ENCODE results near the gene RPS19.
"Not testable (repeated sequence)": the region's sequence is repeated elsewhere in the genome, so short reads cannot be mapped to it uniquely, and the experiment has no call there.

Gene RPS19

DNA sequence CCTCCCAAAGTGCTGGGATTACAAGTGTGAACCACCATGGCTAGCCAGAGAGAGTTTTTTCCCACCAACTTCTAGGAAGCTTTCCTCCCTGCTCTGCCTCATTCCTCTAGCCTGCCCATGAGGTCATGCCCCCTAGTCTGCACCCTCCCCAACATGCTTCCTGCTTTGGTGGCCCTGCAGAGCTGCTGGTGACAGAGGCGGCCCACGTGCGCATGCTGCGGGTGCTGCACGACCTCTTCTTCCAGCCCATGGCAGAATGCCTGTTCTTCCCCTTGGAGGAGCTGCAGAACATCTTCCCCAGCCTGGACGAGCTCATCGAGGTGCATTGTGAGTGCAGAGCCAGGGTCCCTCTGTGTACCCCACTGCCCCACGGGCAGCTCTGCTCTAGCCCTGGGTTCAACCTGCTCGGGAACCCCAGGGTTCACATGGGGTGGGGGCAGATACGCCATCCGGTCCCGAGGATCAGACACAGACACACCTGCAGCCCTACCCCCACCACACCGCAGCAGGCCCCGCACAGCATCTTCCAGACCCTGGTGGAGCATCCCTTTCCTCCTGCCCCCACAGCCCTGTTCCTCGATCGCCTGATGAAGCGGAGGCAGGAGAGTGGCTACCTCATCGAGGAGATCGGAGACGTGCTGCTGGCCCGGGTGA is 41.8 kb downstream of the RPS19 start:
- DNase-seq (ENCODE audit: low read depth): no peak

DNA sequence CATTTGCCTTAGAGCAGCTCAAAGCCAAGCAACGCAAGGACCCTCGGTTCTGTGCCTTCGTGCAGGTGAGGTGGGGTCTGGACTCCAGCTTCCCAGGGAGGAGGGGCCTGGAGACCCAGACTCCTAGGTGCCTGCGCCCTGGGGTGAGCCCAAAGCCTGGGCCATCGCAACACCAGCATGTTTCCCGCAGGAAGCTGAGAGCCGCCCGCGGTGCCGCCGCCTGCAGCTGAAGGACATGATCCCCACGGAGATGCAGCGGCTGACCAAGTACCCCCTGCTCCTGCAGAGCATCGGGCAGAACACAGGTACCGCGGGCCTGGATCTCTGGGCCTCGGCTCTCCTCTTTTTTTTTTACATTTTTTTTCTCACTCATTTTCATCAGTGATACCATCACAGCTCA is 42.5 kb downstream of the RPS19 start:
- DNase-seq (ENCODE audit: low read depth): no peak

DNA sequence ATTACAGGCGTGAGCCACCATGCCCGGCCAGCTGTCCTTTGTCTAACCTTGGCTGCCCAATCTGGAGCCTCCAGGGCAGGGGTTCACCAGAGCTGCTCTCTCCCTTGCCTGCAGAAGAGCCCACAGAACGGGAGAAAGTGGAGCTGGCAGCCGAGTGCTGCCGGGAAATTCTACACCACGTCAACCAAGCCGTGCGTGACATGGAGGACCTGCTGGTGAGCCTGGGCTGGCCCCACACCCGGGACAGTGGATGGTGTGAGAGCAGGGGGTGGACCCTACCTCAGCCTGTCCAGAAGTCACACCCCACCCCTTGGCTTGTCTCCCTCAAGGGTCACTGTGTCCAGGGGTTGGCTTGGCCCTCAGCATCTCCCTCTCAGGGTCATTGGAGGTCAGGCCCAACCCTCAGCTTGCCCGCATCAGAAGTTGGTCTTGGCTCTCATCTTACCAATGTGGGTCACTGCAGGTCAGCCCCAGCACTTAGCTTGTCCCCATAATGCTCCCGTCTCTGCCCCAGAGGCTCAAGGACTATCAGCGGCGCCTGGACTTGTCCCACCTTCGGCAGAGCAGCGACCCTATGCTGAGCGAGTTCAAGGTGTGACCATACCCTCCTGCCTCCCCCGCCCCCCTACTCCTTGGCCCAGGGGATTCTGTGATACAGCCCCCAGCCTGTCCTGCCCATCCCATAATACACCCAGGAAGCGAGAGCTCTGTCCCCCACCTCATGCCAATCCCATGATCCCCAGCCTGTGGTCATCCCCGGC is 43.3 kb downstream of the RPS19 start:
- no peak for DNase-seq (ENCODE audit: low read depth)

DNA sequence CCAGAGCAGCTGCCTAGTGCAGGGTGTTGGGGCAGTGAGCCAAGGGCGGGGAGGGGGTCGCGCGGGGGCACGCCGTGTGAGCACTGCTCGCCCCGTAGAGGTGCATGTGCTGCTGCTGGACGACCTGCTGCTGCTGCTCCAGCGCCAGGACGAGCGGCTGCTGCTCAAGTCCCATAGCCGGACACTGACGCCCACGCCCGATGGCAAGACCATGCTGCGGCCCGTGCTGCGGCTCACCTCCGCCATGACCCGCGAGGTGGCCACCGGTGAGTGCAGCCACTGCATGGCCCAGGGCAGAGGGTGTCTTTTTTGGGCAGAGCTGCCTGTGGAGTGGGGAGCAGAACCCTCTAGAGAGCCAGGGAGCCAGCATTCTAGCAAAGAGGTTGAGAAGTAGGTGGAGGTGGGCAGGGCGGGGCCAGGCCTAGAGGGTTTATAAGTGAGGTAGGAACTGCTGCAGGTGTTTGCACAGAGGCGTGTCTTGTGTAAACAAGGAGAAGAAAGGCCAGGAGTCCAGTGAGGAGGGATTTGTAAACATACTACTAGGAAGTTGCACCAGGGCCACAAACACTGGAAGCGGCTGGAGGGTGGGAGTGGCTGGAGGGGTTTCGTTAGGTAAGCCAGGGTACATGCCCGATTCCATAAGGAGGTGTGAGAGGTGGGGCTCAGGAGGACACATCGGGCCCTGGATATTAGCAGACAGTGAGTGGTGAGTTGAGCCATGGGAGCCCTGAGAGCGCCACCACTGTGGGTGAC is 44.2 kb downstream of the RPS19 start:
- DNase-seq (ENCODE audit: low read depth): no peak

DNA sequence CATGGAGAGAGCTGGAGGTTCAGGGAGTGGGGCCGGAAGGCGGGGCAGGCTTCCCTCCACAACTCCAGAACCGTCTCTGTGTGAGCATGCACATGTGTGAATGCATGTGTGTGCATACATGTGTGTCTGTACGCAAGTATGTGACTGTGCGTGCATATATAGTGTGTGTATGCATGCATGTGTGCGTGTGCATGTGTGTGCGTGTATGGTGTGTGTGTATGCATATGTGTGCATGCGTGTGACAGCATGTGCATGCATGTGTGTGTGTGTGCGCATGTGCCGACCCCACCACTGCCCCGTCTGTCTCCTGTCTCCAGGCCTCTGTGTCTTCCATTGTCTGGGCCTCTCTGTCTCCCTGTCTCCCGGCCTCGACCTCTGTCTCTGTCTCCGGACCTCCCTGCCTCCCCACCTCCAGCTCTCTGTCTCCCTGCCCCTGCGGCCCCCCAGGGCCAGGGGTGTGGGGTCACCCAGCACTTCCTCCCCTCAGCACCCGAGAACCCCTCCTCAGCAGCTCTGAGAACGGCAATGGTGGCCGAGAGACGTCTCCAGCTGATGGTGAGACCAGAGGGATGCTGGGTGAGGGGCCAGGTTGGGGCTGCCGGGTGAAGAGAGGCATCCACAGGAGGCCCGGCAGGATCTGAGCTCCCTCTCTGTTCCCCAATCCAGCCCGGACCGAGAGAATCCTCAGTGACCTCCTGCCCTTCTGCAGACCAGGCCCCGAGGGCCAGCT is 45.4 kb downstream of the RPS19 start:
- DNase-seq (ENCODE audit: low read depth): no peak

DNA sequence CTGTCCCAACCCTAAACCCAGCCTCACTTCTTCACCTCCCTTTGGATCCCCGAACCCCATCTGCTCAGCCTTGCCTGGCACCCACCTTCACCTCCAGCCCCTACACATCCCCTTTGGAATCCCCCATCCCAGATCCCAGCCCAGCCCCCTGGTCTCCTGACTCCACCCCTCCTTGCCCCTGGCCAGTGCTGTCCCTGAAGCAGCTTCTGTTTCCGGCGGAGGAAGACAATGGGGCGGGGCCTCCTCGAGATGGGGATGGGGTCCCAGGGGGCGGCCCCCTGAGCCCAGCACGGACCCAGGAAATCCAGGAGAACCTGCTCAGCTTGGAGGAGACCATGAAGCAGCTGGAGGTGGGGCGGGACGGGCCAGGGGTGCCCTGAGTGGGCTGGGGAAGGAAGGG is 46.2 kb downstream of the RPS19 start:
- DNase-seq (ENCODE audit: low read depth): no peak

DNA sequence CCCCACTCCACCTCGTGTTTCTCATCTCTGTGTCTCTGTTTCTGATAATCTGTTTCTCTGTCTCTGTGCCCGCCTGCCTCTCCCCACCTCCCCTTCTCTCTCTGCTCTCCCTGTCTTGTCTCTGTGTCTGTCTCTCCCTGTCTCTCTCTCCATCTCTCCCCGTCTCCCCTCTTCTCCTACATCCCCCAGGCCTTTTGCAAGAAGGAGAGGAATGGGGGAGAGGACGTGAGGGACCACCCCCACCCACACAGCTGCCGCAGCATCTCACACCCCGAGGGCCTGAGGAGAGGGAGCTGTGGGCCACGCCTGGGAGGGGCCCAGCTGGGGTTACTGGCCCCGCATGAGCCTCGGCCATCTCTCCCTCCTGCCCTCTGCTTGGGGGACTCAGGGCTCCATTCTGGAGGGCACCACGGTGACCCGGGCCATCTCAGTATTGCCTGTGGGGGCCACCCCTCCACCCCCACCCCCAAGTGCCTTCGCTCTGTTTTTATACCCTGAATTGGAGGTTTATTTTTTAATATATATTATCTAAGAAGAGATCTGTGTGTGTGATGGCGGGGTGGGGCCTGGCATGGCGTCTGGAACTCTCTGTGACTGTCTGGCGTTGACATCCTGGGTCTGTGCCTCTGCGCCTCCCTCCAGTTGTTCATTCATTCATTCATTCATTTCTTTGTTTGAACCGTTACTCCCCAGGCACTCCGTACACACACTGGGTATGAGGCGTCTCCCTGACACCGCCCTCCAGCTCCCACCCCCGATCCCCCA is 47.0 kb downstream of the RPS19 start:
- DNase-seq (ENCODE audit: low read depth): no peak

DNA sequence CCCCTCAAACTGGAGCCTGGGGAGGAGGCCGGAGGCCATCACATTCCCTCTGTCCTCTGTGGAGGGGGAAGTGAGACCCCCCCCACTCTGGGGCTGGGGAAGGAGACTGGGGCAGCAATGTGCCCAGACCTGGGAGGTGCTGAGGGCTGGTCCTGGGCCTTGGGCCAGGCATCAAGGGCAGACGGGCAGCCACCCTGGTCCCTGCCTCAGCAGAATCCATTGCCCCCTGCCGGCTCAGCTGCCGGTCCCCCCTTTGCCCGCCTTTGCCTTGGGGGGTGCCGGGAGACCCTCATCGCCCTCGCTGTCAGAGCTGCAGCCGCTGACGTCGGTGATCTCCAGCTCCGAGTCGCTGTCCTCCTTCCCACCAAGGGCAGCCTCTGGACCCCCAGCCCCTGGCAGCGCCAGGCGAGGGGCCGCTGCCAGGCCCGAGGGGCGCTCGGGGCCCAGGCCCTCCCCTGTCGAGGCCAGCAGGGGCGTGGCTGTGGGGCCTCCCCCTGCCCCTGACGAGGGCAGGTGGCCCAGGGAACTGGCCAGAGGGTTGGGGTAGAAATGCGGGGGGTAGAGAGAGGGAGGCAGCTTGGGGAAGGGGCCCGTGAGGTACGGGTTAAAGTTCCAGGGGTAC is 48.0 kb downstream of the RPS19 start:
- no peak for DNase-seq (ENCODE audit: low read depth)

DNA sequence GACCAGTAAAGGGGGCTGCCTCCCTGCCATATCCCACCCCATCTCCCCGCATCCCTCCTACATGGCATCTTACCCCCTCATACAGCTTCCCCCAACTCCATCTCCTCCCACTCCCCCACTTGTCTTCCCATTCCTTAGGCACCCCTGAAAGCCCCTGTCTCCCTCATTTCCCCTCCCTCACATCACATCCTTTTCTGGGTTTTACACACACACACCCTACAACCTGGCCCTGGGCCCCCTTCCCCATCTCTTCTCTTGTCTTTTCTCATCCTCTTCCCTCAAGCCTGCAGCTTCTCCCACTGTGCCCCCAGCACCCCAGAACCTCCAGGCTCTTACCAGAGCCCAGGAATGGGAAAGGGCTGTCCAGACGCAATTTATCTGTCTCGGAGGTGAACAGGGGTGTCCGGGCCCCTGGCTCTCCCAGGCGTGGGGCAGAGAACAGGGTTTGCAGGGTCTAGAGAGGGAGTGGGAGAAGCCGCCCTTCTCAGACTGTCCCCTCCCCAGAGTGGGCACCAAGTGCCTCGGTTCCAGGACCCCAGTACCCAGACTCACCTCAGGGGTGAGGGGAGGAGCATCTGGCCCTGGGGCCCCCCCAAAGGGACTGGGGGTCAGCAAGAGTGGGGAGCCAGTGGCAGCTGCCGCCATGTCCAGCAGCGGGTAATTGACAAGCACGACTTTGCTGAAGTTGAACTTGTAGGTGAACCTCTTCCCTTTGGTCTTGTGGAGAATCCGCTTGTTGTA is 48.8 kb downstream of the RPS19 start:
- no peak for DNase-seq (ENCODE audit: low read depth)

DNA sequence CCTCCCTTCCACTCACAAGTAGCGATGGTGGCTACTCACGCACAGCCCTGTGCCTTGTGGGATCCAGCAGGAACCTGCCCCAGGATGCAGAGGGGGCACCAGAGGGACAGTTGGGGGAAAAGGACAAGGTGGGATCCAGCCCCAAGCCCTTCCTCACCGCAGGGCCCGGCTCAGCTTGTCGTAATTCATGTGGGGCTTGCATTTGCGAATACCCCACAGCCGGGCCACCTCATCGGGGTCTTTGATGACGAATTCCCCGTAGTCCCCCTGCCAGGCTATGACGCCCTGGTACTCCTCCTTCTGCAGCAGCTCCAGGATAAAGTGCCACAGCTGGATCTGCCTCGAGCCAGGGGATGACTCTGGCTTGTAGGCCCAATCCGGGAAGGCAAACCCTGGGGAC is 49.7 kb downstream of the RPS19 start:
- no peak for DNase-seq (ENCODE audit: low read depth)

DNA sequence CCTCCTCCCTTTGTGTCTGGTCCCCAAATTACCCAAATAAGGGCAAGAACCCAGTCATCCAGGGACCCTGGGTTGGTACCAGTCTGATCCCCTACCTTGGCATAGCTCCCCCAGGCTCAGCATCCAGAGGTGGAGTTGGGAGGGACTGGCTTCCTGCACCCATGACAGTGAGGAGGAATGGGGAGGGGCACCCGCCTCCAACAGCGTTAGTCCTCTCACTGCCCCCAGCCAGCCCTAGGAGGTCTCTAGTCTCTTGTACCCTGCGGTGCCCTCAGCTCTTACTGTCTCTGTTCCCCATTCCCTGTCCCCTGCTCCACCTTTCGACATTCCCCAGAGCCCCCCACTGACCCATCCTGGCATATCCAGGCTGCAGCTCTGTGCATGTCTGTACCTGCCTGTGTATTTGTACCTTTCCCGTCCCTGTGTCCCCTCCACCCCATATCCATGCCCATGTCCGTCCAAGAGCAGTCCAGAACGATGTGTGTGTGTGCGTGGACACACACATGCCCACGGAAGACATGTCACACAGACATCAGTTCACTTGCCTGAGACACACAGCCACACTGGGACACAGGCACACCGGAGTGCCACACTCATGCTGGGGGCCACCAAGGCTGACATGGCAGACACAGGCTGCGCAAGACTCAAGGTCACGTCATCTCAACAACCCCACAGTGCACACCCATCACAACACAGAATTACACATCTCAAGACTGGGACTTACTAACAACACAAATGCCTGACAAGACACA is 50.4 kb downstream of the RPS19 start:
- DNase-seq (ENCODE audit: low read depth): no peak

DNA sequence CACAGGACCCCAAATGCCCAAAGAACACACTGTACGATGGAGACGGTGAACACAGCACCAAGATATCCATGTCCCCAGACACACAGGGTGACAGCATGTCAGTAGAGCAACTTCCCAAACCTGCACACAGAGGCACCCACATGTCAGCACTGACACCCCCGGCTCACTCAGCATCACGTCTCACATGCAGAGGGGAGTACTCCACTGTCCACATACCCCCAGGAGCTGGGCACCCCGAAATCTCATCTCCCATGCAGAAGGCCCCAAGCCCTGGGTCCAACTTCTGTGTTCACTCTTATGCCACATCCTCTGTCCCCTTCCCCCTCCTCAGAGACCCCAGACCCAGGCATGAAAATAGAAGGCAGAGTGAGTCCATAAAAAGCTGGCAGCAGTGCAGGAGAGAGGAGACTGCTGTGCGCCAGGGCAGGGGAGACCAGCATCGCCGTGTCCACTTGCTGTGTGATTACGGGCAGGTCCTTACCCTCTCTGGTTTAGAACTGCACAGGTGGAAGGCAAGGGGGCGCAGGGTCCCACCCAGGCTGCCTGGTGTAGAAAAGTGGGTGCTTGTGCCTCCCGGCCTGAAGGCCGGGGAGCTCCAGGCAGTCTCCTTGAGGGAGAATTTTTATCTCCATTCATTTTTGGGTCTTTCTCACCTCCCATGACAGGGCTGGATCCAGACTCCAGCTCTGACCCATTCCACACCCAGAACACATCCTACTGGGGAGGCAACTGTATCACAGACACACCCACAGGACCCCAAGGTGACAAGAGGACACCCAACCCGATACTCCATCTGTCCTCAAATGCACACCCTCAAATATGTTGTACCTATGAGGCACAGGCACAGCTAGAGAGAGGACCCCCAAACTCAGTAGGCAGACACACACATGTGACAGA is 51.2 kb downstream of the RPS19 start:
- no peak for DNase-seq (ENCODE audit: low read depth)

DNA sequence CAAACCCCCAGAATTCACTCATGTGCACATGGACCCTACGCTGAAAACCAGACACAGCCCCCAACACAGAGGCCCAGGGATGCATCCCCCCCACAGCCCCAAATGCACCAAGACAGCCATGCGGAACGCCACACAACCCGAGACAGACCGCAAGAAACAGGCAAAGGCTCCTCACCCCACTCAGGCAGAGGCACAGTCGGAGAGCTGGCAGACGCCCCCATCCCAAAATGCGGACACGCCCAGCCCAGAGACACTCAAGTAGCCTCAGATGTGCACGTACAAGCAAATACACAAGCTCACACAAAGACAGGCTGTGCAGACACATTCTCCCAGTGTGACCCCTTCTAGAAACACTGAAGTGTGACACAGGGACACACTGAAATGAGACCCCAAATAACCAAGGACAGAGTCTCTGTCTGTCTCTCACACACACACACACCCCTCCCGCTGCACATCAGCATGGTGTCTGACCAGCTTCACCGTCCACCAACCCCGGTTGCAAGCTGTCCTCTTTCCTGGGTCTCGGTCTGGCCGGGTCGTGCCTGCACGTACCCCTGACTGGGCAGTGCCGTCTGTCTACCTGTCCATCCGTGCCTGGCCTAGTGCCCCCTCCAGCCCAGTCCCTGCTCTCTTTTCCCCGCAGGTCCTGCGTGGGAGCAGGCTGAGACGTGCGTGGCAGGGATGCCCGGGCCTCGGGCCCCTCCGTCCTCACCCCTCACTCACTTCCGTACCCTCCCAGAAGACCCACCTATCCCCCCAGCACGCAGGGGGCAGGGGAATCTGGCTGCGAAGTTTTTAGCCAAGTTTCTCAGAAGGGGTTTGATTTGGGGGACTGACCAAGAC is 52.1 kb downstream of the RPS19 start:
- no peak for DNase-seq (ENCODE audit: low read depth)

DNA sequence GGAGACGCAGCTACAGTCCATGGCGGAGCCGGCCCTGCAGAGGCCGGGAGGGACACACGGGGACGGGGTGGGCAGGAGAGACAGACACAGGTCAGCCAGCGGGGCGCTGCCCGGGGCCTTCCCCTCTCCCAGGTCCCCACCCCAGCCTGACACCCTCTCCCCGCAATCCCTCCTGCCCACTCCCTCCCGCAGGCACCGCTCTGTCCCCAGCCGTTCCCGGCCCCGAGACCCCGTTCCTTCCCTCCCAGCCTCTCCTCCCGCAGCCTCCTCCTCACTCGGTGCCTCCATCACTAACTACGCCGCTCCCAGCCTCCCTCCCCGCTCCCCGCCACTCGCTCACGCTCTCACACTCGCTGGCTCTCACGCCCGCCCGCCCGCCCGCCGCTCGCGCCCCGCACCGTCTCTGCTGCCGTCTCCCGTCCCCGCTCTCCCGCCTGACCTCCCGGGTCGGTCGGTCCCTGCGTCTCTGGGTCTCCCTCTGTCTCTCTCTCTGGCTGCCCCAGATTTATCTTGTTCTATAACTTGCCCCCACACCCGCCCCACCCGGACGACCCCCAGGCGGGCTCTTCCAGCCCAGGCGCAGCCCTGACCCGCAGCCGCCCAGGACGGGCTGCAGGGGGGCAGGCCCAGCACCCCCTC is 53.0 kb downstream of the RPS19 start:
- DNase-seq (ENCODE audit: low read depth): no peak

DNA sequence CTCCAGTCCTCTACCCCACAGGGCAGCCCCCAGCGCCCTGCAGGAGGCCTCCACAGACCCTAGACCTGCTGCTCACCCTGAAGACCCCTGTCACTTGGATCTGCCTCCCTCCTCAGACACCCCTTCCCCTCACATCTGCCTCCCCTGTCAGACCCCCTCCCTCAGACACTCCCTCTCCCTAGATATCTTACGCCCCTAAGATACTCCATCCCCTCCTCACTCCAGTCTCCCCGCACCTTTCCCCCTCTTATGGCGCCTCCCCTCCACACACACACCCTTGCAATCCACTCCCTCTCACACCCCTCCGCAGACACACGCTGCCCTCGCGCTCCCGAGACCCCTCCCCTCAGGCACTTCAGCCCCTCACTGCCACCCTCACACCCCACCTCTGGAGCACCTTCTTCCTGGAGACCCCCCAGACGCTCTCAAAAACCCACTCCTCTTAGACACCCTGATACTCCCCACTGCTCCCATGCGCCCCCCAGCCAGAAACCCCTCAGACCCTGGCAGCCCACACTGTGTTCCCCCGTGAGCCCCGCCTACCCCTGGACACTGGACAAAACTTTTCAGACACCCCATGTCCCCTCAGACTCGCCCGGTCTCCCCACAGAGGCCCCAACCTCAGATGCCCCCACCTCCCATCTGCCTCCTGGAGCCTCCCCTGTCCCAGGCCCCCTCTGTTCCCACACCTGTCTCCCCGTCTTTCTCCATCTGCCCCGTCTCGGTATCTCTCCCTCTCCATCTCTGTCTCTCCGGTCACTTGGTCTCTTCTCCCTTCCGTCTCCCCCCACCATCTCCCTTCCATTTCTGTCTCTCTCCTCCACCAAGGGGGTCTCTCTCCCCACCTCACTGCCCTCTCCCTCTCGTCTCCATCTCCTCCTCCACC is 53.7 kb downstream of the RPS19 start:
- DNase-seq (ENCODE audit: low read depth): no peak

DNA sequence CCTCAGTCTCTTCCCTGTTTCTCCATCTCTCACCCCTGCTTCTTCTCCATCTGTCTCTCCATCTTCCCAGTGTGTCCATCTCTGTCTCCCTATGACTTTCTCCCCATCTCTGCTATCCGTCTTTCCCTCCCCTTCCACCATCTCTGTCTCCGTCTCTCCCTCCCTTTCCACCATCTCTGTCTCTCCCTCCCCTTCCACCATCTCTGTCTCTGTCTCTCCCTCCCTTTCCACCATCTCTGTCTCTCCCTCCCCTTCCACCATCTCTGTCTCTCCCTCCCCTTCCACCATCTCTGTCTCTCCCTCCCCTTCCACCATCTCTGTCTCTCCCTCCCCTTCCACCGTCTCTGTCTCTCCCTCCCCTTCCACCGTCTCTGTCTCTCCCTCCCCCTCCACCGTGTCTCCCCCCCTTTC is 54.4 kb downstream of the RPS19 start:
- not testable (repeated sequence) for DNase-seq (ENCODE audit: low read depth)
